Germinal center (tissue), 1 donor: Measurements from ENCODE around the gene FGFBP2.

ENCODE experiments used
- DNase-seq: peaks from one replicate; pipeline ENCODE4 v3.0.0; 2012; ENCODE audit warnings: mixed read lengths, low spot score

Gene FGFBP2, protein sequence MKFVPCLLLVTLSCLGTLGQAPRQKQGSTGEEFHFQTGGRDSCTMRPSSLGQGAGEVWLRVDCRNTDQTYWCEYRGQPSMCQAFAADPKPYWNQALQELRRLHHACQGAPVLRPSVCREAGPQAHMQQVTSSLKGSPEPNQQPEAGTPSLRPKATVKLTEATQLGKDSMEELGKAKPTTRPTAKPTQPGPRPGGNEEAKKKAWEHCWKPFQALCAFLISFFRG

GRCh38 chr4:15963001-15963451, at the start of gene FGFBP2:
TSS of gene FGFBP2 (minus strand) at chr4:15963175. CDS start at chr4:15963129, 46 bp downstream.
- DNase-seq, result peak; percentile 46

DNA sequence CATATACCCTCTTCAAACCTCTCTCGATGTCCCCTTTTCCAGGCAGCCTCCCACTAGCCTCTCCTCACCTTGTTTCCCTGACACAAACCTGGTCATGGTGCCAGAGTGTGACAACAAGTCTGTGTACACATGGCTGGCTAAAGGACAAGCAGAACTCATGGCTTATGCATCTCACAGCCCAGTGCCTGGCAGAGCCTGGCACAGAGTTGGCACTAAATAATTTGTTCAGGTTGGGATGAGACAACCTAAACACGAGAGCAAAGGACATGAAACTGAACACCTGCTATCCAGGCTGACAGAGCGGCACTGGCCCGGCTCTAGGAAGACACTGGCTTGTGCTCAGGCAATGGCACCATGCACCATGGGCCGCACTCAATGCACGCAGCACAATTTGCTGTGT, 48.2 kb upstream of the FGFBP2 start:
- no peak for DNase-seq

- no peak for DNase-seq
Measured at GRCh38 chr4:16009153-16009552, 46.2 kb upstream of the FGFBP2 start.

DNA sequence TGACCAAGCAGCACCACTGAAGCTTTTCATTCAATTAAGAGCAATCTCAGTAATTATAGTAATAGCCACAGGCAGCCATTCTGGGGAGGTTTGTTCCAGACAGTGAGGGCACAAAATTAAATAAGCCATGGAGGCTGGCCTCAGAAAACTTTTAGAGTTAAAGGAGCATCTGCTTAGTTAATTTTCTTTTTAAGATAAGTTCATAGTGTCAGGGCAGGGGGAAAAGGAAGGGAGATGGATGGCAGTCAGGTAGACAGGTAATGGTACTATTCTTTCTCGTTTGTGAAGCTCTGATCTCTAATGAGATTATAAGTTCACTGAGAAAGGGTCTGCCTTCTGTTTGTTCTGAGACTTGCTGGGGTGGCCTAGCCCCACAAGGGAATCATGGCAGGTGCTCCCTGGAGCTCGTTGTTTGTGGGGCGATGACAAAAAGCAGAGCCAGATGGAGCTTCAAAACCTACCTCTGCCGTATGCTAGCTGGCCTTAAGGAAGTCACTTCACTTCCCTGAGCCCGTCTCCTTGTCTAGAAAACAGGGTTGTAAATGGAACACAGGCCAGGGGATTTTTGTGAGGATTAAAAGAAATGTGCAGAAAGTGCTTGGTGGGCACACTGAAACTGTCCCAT, 44.6 kb upstream of the FGFBP2 start:
- DNase-seq, result no peak

GRCh38 chr4:16006771-16007446, 43.9 kb upstream of the FGFBP2 start:
- DNase-seq, result no peak

- DNase-seq, result no peak
Measured at GRCh38 chr4:16005676-16006075, 42.7 kb upstream of the FGFBP2 start.

GRCh38 chr4:16001484-16001858, 38.5 kb upstream of the FGFBP2 start:
- DNase-seq, result peak; percentile 77

GRCh38 chr4:16000708-16001483, 37.9 kb upstream of the FGFBP2 start:
- no peak for DNase-seq

DNA sequence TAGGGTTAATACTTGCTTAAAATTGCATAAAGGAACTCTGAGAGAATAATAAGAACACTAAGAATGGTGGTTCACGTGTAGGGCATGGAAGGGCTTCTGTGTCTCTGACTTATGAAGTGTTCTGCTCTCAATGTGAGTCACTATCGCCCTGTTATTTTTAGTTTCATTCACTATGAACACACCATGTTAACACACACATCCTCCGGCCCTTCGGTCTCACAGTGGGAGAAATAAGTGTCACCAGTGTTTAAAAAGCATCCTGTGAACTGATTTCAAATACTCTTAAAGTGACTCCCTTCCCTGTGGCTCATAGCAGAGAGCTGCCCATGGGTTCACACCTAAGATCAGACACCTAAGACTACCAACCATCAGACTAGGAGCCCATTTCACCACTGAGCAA, 33.8 kb upstream of the FGFBP2 start:
- DNase-seq, result no peak

DNA sequence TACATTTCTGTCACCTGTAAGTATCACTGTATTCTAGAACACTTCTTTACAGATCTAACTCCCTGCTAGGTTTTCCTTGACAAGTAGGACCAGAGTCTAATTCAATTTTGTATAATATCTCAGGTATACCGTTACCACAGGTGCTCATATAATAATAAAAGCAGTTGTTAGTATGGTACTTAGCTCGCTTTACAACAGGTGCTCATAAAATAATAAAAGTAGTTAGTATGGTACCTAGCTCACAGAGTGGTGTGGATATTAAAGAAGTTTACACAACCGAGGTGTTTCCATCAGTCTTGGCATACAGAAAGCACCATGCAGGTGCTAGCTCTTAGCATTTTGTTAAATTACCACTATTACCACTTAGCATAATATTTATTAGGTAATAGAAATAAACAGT, 32.9 kb upstream of the FGFBP2 start:
- DNase-seq, result no peak

DNA sequence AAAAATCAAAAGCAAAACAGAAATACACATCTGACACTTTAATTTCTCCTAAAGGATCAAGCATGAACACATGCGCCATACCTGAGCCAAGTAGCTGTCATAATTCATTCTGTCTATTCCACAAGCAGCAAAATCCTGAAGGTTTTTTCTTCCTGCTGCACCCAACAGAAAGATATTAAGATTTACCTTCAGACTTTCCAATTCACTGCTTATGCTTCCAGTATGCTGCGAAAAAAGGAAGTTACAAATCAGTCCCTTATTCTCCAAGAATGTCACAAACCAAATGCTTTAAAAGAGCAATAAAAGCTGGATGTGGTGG, 29.2 kb upstream of the FGFBP2 start:
- no peak for DNase-seq

GRCh38 chr4:15990570-15991285, 27.8 kb upstream of the FGFBP2 start:
- DNase-seq, result no peak

- no peak for DNase-seq
Measured at GRCh38 chr4:15989424-15989823, 26.4 kb upstream of the FGFBP2 start.

DNA sequence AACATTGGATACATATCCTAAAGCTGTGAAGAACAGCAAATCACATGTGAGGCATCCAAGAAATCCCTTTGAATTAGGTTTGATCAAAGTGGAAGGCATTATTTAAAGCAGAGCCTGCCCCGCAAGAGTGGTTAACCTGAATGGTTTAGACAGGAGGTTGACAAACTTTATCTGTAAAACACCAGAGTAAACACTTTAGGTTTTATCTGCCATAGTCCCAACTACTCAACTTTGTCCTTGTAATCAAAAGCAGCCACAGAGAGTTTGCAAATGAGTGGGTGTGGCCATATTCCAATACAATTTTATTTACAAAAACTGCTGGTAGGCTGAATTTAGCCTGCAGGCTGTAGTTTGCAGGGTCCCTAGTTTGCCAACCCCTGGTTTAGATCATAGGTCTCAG, 25.2 kb upstream of the FGFBP2 start:
- DNase-seq, result no peak

DNA sequence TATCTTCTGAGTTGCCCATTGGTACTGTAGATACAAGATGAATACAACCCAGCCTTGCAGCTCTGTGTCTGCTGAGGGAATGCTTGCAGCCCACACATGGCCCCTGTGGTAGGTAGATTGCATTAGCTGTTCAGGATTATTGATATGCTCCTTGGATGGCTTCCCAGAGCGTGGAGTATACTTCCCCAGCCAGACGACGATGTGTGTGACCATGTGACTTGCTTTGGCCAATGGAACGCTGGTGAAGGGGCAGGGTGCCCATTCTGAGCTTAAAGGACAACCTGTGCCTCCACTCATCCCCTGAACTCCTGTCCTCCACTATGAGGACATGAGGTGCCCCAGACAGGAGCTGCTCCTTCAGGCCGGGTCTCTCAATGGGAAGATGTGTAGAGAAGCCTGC, 23.9 kb upstream of the FGFBP2 start:
- no peak for DNase-seq

DNA sequence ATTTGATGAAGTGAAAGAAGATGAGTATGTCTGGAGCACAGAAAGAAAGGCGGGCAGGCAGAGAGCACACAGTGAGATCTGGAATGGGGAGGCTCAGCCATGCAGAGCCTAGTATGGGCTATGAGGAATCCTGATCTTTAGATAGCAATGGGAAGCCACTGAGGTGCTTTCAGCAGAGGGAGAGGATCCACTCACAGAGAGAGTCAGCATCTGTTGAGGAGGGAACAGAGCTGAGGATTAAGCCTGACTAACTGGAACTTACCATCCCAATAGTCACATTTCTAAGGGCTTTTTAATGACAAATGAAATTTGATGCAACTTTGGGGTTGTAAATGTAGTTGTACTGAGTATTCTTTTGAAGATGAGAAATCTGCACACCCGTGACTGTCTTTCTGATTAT, 20.6 kb upstream of the FGFBP2 start:
- DNase-seq, result no peak

DNA sequence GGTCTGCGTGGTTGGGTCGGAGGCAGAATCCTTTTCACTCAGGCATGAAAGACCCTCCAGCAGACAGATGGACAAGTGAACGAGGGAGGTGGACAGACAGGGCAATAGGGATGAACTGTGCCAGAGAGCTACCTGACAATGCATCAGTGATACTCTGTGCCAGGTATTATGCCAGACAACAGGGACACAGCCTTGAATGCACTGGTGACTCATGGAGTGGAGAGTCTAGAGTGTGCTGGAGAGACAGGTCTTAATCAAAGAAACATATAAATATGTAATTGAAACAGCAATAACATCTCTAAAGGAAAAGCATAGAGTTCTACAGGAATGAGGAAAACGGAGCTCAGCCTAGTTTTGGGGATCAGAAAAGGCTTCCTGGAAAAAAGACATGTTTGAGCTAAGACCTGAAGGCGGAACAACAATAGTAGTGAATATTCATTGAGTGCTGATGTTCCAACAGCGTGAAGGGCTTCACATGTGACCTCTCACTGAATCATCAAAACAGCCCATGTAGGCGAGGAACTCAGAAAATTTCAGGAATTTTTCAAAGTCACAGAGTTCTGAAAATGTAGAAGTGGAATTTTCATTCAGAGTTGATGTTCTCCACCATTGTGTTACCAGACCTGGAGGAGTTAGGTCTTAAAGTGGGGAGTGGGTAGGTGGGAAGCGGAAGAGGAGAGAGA, 20.0 kb upstream of the FGFBP2 start:
- no peak for DNase-seq

GRCh38 chr4:15976456-15977447, 13.8 kb upstream of the FGFBP2 start:
- DNase-seq, result no peak

DNA sequence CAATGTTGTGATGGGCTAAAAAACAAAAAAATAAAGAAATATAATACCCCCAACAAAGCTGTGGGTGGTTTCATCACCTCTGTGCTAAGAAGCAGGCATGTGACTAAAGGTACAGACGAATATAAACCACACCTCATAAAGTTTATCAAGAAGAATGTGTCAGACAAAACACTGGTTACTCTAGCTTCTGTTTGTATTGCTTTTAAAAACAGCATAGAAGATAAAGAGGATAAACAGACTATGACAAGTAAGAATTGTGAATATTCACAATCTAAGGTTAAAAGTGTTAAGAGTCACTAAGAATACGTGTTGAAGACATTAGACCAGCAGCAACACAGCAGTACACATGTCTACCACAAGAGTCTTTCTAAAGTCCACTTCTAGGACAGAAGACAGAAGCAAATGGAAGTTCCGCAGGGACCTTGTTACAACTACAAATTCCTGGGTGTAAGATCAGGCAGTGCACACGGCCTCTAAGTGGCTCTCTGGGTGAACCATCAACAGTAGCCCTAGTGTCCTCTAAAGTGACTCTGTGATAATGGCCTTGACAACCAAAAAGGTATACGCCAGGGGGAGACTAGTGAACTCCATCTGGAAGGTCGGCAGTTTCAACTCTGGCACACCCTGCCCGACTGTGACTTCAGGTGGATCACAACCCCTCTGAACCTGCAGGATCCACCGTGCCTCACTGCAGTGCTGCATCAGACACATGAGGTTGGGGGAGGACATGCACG, 8.3 kb upstream of the FGFBP2 start:
- DNase-seq, result no peak
